ENCODE data around the gene BDH1.

DNA sequence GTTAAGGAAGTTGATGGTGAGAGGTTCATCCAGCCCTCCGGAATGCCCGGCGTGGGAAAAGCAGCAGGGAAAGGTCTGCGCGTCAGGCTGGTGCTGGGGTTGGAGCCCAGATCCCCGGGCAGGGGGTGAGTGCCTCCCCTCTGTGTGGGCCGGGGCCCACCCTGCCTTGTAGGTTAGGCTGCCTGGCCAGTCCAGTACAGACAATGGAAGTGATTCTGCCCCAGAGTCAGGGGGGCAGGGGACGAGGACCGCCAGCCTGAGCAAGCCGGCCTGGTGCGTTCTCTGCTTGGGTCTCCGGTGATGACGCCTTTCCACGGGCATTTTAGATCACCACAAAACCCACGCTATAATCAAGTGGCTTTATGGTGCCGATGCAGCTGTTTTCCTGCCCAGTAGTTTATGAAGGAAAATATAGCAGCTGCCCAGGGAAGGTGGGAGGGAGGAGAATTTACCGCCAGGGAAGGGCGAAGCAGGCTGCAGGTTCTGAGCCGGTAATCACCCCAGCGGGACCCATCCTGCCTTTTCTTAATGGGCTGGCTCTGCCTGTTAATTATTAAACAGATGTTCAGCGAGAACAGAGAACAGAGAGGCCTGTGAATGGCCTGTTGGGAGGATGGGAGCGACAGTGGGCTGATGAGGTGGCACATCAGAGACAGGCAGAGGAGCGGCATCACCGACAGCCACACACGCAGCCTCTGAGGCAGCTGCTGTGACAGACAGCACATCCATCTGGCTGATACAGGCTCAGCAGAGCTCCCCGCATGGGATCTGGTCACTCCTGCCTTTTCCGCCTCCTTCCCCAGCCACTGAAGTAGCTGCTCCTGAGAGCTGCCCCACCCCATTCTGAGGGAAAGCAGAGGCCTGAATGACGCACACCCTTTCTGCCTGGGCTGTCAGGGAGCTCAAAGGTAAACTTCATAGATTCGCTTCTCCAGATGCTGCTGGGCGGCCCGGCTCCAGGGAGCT is 35.2 kb downstream of the BDH1 start:
- TF ChIP-seq, protein P1, sequence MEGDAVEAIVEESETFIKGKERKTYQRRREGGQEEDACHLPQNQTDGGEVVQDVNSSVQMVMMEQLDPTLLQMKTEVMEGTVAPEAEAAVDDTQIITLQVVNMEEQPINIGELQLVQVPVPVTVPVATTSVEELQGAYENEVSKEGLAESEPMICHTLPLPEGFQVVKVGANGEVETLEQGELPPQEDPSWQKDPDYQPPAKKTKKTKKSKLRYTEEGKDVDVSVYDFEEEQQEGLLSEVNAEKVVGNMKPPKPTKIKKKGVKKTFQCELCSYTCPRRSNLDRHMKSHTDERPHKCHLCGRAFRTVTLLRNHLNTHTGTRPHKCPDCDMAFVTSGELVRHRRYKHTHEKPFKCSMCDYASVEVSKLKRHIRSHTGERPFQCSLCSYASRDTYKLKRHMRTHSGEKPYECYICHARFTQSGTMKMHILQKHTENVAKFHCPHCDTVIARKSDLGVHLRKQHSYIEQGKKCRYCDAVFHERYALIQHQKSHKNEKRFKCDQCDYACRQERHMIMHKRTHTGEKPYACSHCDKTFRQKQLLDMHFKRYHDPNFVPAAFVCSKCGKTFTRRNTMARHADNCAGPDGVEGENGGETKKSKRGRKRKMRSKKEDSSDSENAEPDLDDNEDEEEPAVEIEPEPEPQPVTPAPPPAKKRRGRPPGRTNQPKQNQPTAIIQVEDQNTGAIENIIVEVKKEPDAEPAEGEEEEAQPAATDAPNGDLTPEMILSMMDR (IDR thresholded peaks at IDR 0.05), result no peak
- TF ChIP-seq POLR2A (IDR thresholded peaks at IDR 0.05), result no peak
